Omental fat pad (tissue), 4 donors: ENCODE measurements around the gene FOXO3. TPM values are rescaled to one million over a fixed set of nuclear protein-coding genes. Genes with fewer than 3 reads are reported as not detected.

Experiments
- ATAC-seq: fragments of 150-250 bp; one replicate; pipeline ENCODE4 v1.9.1; 2016; ENCODE audit warnings: mild to moderate bottlenecking, moderate library complexity; ENCODE audit not compliant: low FRiP score
- DNase-seq: peaks from one replicate; pipeline ENCODE4 v3.0.0-alpha.2; 2019; ENCODE audit warnings: low spot score
- total RNA-seq, 4 donors: library from RNA; depleted of rRNA; stranded (reverse); fragments of >200 nt; gene quantifications; one replicate each; pipeline ENCODE4 v1.1.0, GENCODE V29; 2016
- TF ChIP-seq, protein P1 (sequence below), 3 donors: fragments of 450-650 bp; IDR thresholded peaks; one replicate each; pipeline ENCODE4 v1.5.1; 2016 to 2017; ENCODE audit warnings: antibody characterized with exemption in 3 of 3, mild to moderate bottlenecking in 3 of 3, moderate library complexity in 2 of 3

Gene FOXO3
- total RNA-seq, 4 donors from 2014 or later, result 92.9 to 129 (median 113) TPM

GRCh38 chr6:108609276-108609769, 48.6 kb downstream of the FOXO3 start:
- DNase-seq (no peak), ATAC-seq (no peak)
- TF ChIP-seq, protein P1, sequence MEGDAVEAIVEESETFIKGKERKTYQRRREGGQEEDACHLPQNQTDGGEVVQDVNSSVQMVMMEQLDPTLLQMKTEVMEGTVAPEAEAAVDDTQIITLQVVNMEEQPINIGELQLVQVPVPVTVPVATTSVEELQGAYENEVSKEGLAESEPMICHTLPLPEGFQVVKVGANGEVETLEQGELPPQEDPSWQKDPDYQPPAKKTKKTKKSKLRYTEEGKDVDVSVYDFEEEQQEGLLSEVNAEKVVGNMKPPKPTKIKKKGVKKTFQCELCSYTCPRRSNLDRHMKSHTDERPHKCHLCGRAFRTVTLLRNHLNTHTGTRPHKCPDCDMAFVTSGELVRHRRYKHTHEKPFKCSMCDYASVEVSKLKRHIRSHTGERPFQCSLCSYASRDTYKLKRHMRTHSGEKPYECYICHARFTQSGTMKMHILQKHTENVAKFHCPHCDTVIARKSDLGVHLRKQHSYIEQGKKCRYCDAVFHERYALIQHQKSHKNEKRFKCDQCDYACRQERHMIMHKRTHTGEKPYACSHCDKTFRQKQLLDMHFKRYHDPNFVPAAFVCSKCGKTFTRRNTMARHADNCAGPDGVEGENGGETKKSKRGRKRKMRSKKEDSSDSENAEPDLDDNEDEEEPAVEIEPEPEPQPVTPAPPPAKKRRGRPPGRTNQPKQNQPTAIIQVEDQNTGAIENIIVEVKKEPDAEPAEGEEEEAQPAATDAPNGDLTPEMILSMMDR (IDR thresholded peaks at IDR 0.05), result no peak

- TF ChIP-seq, protein P1 (IDR thresholded peaks at IDR 0.05), result no peak
- no peak for ATAC-seq
- no peak for DNase-seq
Observed at GRCh38 chr6:108610270-108610839, 49.6 kb downstream of the FOXO3 start.

DNA sequence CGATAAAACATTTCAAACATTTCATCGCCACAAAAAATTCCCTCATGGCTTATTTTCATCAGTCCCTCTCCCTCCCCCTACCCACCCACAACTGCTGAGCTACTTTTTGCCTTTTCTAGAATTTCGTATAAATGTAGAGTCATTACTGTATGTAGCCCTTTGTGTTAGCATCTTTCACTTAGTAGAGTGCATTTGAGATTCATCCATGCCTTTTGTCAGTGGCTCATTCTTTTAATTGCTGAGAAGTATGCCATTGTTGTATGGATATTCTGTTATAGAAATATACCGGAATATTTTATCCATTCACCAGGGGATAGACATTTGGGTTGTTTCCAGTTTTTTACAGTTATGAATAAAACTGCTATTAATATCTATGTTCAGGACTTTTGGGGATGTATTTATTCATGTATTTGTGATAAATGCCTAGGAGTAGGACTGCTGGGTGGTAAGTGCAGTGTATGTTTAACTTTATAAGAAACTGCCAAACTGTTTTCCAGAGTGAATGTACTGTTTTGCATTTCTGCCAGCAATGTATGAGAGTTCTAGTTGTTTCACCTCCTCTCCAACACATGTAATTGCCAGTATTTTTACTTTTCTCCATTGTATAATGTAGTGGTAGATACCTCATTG, 50.4 kb downstream of the FOXO3 start:
- TF ChIP-seq, protein P1 (IDR thresholded peaks at IDR 0.05), result no peak
- ATAC-seq, result no peak

DNA sequence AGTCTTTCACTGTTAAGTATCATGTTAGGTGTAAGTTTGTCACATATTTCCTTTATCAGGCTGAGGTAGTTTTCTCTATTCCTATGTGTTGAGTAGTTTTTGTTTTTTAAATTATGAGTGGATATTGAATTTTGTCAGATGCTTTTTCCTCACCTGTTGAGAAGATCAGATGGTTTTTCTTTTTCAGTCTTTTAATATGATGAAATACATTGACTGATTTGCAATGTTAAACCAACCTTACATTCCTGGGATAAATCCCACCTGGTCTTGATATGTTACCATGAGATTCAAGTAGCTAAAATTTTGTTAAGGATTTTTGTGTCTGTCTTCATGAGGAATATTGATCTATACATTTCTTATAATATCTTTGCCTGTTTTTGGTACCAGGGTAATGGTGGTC, 52.1 kb downstream of the FOXO3 start:
- TF ChIP-seq, protein P1 (IDR thresholded peaks at IDR 0.05), result no peak
- ATAC-seq (no peak), DNase-seq (no peak)

More for the DNA sequence above, 50.4 kb downstream of the FOXO3 start:
- DNase-seq, result no peak

DNA sequence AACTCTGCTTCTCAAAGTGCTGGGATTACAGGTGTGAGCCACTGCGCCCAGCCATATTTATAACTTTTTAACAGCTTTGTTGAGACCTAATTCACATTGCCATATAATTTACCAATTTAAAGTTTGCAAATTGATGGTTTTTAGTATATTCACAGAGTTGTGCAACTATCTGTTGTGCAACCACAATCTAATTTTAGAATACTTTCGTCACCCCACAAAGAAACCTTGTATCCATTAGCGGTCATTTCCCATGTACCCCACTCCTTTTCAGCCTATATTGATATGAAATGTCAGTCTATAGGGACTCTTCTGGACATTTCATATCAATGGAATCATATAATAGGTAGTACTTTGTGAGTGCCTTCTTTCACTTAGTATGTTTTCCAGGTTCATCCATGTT, 55.8 kb downstream of the FOXO3 start:
- DNase-seq (no peak), ATAC-seq (no peak)
- TF ChIP-seq, protein P1 (IDR thresholded peaks at IDR 0.05), result no peak

DNA sequence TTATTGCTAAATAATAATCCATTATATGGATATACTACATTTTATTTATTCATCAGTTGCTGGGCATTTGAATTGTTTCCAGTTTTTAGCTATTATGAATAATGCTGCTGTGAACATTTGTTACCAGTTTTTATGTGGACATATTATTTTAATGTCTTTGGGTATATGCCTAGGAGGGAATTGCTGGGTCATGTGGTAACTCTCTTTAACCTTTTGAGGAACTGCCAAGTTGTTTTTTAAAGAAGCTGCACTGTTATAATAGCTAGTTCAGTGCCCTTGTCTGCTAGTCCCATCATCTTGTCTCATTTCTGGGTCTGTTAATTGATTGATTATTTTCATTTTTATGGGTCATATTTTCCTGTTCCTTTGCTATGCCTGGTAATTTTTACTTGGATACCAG, 56.3 kb downstream of the FOXO3 start:
- ATAC-seq (no peak), DNase-seq (no peak)
- TF ChIP-seq, protein P1 (IDR thresholded peaks at IDR 0.05), result no peak

GRCh38 chr6:108618623-108619152, 58.0 kb downstream of the FOXO3 start:
- DNase-seq (no peak), ATAC-seq (no peak)
- TF ChIP-seq, protein P1 (IDR thresholded peaks at IDR 0.05), result no peak
